GM19467 (cell line): ENCODE data around the gene NDUFS4.
"Not testable (repeated sequence)": the region's sequence is repeated elsewhere in the genome, so short reads cannot be mapped to it uniquely, and the experiment has no call there.

ENCODE experiments used
- ATAC-seq: cut with Tn5 transposase; IDR thresholded peaks from one replicate; pipeline ENCODE4 v1.9.1; 2021; ENCODE audit warnings: mild to moderate bottlenecking, moderate library complexity; ENCODE audit not compliant: unreplicated experiment

Gene NDUFS4

GRCh38 chr5:53571403-53571802 lies 11.0 kb downstream of the NDUFS4 start:
- ATAC-seq, result no peak

- no peak for ATAC-seq
These were observed 14.7 kb downstream of the NDUFS4 start for GRCh38 chr5:53575101-53575500.

- no peak for ATAC-seq
These were observed 15.4 kb downstream of the NDUFS4 start for GRCh38 chr5:53575831-53576230.

- no peak for ATAC-seq
These were observed 16.2 kb downstream of the NDUFS4 start for GRCh38 chr5:53576674-53577073.

GRCh38 chr5:53578854-53579253 lies 18.4 kb downstream of the NDUFS4 start:
- no peak for ATAC-seq

GRCh38 chr5:53580547-53580946 lies 20.1 kb downstream of the NDUFS4 start:
- ATAC-seq, result no peak

GRCh38 chr5:53582225-53582624 lies 21.8 kb downstream of the NDUFS4 start:
- no peak for ATAC-seq

GRCh38 chr5:53590759-53591158 lies 30.3 kb downstream of the NDUFS4 start:
- ATAC-seq, result no peak

GRCh38 chr5:53594419-53594818 lies 34.0 kb downstream of the NDUFS4 start:
- ATAC-seq, result no peak

- no peak for ATAC-seq
These were observed 37.5 kb downstream of the NDUFS4 start for GRCh38 chr5:53597894-53598293.

- no peak for ATAC-seq
These were observed 41.1 kb downstream of the NDUFS4 start for GRCh38 chr5:53601570-53601969.

GRCh38 chr5:53603009-53603687 lies 42.7 kb downstream of the NDUFS4 start:
- no peak for ATAC-seq

- no peak for ATAC-seq
These were observed 43.9 kb downstream of the NDUFS4 start for GRCh38 chr5:53604309-53604708.

GRCh38 chr5:53607886-53608285 lies 47.4 kb downstream of the NDUFS4 start:
- no peak for ATAC-seq

- not testable (repeated sequence) for ATAC-seq
These were observed 48.5 kb downstream of the NDUFS4 start for GRCh38 chr5:53608897-53609296.

GRCh38 chr5:53613061-53613460 lies 52.6 kb downstream of the NDUFS4 start:
- ATAC-seq, result no peak

GRCh38 chr5:53613536-53613935 lies 53.1 kb downstream of the NDUFS4 start:
- ATAC-seq, result no peak

GRCh38 chr5:53614376-53614885 lies 54.0 kb downstream of the NDUFS4 start:
- ATAC-seq, result no peak

GRCh38 chr5:53616939-53617549 lies 56.6 kb downstream of the NDUFS4 start:
- ATAC-seq, result no peak

- no peak for ATAC-seq
These were observed 70.8 kb downstream of the NDUFS4 start for GRCh38 chr5:53631251-53631650.

- no peak for ATAC-seq
These were observed 81.6 kb downstream of the NDUFS4 start for GRCh38 chr5:53642061-53642460.

GRCh38 chr5:53643445-53643844 lies 83.0 kb downstream of the NDUFS4 start:
- no peak for ATAC-seq

GRCh38 chr5:53645078-53645477 lies 84.6 kb downstream of the NDUFS4 start:
- ATAC-seq, result no peak
